Tongue (tissue), 2 donors: ENCODE results near the gene AGFG1. TPM values are rescaled to one million over a fixed set of nuclear protein-coding genes. Genes with fewer than 3 reads are reported as not detected.
"Not testable (repeated sequence)": the region's sequence is repeated elsewhere in the genome, so short reads cannot be mapped to it uniquely, and the experiment has no call there.

ENCODE experiments used
- DNase-seq: peaks from one replicate; pipeline ENCODE4 v3.0.0-alpha.2; 2015
- total RNA-seq: library from RNA; depleted of rRNA; stranded (reverse); fragments of >200 nt; gene quantifications from one replicate; pipeline ENCODE4 v1.2.3, GENCODE V29; 2014

AGFG1 gene
- total RNA-seq, 1 donor from 2014 or later, result 35.9 TPM

GRCh38 chr2:227539465-227539956 is 67.6 kb downstream of the AGFG1 start:
- no peak for DNase-seq

DNA sequence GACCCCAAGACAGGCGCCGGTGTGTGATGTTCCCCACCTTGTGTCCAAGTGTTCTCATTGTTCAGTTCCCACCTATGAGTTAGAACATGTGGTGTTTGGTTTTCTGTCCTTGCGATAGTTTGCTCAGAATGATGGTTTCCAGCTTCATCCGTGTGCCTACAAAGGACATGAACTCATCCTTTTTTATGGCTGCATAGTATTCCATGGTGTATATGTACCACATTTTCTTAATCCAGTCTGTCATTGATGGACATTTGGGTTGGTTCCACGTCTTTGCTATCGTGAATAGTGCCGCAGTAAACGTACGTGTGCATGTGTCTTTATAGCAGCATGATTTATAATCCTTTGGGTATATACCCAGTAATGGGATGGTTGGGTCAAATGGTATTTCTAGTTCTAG is 68.4 kb downstream of the AGFG1 start:
- not testable (repeated sequence) for DNase-seq

GRCh38 chr2:227545990-227546389 is 74.0 kb downstream of the AGFG1 start:
- no peak for DNase-seq

GRCh38 chr2:227551836-227552235 is 79.9 kb downstream of the AGFG1 start:
- no peak for DNase-seq

DNA sequence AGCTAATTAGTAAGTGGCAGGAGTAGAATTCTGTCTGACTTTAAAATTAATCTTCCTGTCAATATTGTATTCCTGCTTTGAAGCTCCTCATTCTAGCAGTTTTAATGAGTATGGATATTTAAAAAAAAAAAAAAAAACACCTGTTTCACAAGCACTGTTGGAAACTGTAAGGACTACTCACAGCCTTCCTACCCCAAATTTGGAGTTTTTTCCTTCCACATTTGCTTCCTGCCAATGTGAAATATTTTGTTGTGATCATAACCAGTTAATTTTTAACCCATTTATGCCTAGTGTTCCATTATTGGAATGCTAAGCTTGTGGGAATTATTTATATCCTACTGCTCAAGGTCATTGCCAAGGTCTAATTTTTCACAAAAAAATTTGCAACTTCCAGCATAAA is 90.6 kb downstream of the AGFG1 start:
- no peak for DNase-seq

DNA sequence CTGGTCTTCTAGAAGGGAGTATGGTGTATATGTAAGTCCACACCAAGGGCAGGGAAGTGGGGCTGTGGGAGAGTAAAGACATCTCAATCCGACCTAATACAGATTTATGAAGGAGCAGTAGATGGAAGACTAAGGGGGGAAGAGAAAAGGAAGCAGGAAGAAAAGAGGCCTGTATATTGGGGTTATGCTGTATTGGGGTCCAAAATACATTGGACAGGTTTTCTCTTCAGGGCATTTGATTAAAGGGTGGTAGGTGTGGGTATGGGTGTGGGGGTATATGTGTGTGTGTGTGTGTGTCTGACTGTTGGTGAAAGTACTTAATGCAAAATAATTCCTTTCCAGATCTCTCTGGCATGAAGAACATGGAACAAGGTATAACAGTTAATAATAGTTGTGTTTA is 93.1 kb downstream of the AGFG1 start:
- DNase-seq, result no peak

- DNase-seq, result no peak
Observed at GRCh38 chr2:227566012-227566411, 94.1 kb downstream of the AGFG1 start.

DNA sequence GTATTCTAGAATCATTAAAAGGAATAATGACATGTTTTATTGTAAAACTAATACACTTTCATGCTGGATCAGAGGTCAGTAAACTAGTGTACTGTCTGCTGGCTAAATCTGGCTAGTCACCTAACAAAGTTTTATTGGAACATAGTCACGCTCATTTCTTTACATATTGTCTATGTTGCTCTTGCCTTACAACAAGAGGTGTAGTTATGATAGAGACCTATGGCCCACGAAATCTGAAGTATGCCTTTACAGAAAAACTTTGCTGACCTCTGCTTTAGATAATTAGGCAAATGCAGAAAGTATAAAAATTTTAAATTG is 96.9 kb downstream of the AGFG1 start:
- no peak for DNase-seq

- no peak for DNase-seq
Observed at GRCh38 chr2:227570615-227571014, 98.7 kb downstream of the AGFG1 start.

DNA sequence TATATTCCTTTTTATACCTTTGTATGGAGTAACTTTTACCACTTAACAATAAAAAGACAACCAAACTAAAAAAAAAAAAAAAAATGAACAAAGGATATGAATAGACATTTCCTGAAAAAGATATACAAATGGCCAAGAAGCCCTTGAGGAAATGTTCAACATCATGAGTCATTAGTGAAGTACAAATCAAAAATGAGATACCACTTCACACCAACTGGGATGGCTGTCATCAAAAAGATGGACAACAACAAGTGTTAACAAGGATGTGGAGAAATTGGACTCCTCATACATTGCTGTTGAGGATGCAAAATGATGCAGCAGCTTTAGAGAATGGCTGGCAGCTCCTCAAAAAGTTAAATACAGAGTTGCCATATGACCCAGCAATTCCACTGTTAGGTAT is 104.2 kb downstream of the AGFG1 start:
- no peak for DNase-seq

- DNase-seq, result no peak
Observed at GRCh38 chr2:227576812-227577211, 104.9 kb downstream of the AGFG1 start.

- DNase-seq, result no peak
Observed at GRCh38 chr2:227577555-227577954, 105.6 kb downstream of the AGFG1 start.

GRCh38 chr2:227578642-227579041 is 106.7 kb downstream of the AGFG1 start:
- DNase-seq, result no peak

- DNase-seq, result no peak
Observed at GRCh38 chr2:227579791-227580190, 107.8 kb downstream of the AGFG1 start.

DNA sequence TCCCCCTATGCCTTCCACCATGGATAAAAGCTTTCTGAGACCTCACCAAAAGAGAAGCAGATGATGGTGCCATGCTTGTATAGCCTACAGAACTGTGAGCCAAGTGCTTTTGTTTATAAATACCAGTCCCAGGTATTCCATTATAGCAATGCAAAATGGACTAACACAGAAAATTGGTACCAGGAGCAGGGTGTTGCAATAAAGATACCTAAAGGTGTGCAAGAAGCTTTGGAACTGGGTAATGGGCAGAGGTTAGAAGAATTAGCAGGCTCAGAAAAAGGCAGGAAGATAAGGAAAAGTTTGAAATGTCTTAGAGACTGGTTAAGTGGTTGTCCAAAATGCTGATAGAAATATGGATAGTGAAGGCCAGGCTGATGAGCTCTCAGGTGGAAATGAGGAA is 110.4 kb downstream of the AGFG1 start:
- no peak for DNase-seq

GRCh38 chr2:227592694-227593387 is 120.9 kb downstream of the AGFG1 start:
- DNase-seq, result no peak

GRCh38 chr2:227595797-227596196 is 123.8 kb downstream of the AGFG1 start:
- no peak for DNase-seq

DNA sequence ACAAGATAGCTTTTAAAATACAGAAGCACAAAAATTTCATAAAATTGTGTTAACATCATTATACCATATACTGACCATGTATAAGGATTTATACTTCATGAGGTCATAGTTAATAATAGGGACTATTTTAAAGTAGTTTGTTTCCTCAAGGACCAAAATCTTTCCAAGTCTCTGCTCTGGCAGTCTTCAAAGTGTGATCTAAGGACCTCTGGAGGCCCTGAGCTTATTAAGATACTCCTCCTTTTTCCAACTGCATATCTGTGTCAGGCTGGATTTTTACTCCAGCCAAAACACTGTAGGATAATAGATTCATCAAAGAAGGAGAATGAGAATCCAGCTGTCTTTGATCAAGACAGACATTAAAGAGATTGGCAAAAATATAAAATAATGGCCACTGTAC is 125.1 kb downstream of the AGFG1 start:
- peak; percentile 14 for DNase-seq

GRCh38 chr2:227597998-227598397 is 126.0 kb downstream of the AGFG1 start:
- no peak for DNase-seq

DNA sequence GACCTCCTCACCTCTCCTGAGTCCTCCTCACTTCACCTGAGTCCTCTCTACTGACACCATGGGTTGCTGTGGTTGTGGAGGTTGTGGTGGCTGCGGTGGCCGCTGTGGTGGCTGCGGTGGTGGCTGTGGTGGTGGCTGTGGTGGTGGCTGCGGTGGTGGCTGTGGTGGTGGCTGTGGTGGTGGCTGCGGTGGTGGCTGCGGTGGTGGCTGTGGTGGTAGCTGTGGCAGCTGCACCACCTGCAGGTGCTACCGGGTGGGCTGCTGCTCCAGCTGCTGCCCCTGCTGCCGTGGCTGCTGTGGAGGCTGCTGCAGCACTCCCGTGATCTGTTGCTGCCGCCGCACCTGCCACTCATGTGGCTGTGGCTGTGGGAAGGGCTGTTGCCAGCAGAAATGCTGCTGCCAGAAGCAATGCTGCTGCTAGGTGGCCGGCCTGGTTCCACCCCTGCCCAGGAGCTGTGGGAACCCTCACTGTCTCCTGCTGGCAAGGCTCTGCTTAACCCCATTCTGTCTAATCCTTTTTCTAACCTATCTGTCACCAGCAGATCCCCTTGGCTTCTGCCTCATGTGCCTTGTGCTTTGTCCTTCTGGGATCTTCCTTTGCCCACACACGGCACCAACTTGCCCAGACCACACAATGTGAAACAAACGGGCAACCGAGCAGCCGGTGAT is 127.0 kb downstream of the AGFG1 start, which contains the start of gene SCYGR2:
SCYGR2 (plus strand) TSS at position 59 of the 669 bp plus-strand sequence; CDS start at position 59, 0 bp downstream.
- not testable (repeated sequence) for DNase-seq

- no peak for DNase-seq
Observed at GRCh38 chr2:227602358-227602757, 130.4 kb downstream of the AGFG1 start.

DNA sequence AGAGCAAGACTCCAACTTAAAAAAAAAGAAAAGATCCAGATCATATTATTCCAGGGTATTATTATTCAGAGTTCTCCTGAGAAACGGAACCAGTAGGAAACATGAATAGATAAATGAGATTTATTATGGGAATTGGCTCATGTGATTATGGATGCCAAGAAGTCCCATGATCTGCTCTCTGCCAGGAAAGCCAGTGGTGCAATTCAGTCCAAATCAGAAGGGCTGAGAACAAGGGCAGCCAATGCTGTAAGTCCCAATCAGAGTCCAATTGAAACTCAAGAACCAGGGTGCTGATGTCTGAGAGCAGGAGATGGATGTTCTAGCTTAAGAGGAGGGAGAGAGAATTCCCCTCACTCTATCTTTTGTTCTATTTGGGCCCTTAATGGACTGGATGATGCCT is 134.5 kb downstream of the AGFG1 start:
- DNase-seq, result no peak

DNA sequence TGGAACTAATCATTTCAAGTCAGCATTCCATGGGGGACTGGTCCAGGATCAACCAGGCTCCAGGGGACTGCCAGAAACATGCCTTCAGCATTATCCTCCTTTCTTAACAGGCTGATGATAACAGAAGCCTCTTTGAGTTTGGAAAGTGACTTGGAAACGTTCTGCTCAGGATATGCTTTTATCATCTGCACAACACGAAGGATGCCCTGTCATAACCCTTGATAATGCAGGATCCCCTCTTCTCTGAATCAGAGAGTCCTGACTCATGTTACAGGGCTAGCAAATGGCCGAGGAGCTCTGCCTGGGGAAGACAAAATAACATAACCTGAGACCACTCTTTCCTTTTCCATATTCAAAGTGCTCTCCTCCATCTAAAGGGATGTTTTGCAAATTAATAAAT is 136.0 kb downstream of the AGFG1 start:
- no peak for DNase-seq
